Naive thymus-derived CD4-positive, alpha-beta T cell (primary cell): ENCODE results near the gene OASL. TPM values are rescaled to one million over a fixed set of nuclear protein-coding genes. Genes with fewer than 3 reads are reported as not detected.
A peak's percentile ranks its signal among the peaks of the same experiment; 100 is the strongest.

ENCODE experiments used
- ATAC-seq: fragments of 150-1000 bp; cut with Tn5 transposase; 2 replicates; pipeline ENCODE4 v1.10.0; 2021; ENCODE audit warnings: mild to moderate bottlenecking, moderate library complexity
- CTCF ChIA-PET: fragments of 350-600 bp; sonication (Branson Sonifier 250); formaldehyde crosslinking; loops from one replicate; lab custom pipeline; 2021; ENCODE audit warnings: antibody characterized with exemption; lab: Charles Lee
- POLR2A ChIA-PET: fragments of 350-600 bp; sonication (Branson Sonifier 250); formaldehyde crosslinking; loops from one replicate; lab custom pipeline; 2021; ENCODE audit warnings: antibody characterized with exemption, inconsistent platforms; lab: Charles Lee
- DNase-seq, 9 donors: peaks; one replicate each; pipeline versions ENCODE4 v3.0.0 to v3.0.0-alpha.2; 2020 to 2022; ENCODE audit warnings: mixed read lengths in 1 of 9
- H3K27ac ChIP-seq: one replicate; pipeline ENCODE4 v1.7.0; 2013; ENCODE audit warnings: mild to moderate bottlenecking, low read depth, low read length, moderate library complexity
- H3K27me3 ChIP-seq, 2 donors: one replicate each; pipeline ENCODE4 v1.7.0; 2013; ENCODE audit warnings: low read length in 2 of 2, mild to moderate bottlenecking in 2 of 2, moderate library complexity in 2 of 2; ENCODE audit not compliant: control insufficient read depth in 2 of 2, insufficient read depth in 2 of 2
- H3K36me3 ChIP-seq, 3 experiments: 1 replicate in 2 of 3; 2 replicates in 1 of 3; pipeline ENCODE4 v1.7.0; 2013; ENCODE audit warnings: low read length in 3 of 3, mild to moderate bottlenecking in 3 of 3, moderate library complexity in 1 of 3; ENCODE audit not compliant: insufficient read depth in 3 of 3, control insufficient read depth in 2 of 3
- H3K4me1 ChIP-seq, 2 donors: one replicate each; pipeline ENCODE4 v1.7.0; 2013; ENCODE audit warnings: low read length in 2 of 2, mild to moderate bottlenecking in 2 of 2, moderate library complexity in 1 of 2; ENCODE audit not compliant: control insufficient read depth in 2 of 2, insufficient read depth in 2 of 2
- H3K4me3 ChIP-seq: 2 replicates; pipeline ENCODE4 v1.7.0; 2013; ENCODE audit warnings: mild to moderate bottlenecking, low read length
- H3K9me3 ChIP-seq, 3 experiments: 1 replicate in 2 of 3; 2 replicates in 1 of 3; pipeline ENCODE4 v1.7.0; 2013; ENCODE audit warnings: low read length in 3 of 3; ENCODE audit not compliant: control insufficient read depth in 2 of 3
- H3K27ac Mint-ChIP-seq, 9 donors: one replicate each; pipeline ENCODE4 v1.8.0; 2020 to 2022; ENCODE audit warnings: mixed read lengths in 9 of 9, mild to moderate bottlenecking in 8 of 9, moderate library complexity in 5 of 9, inconsistent platforms in 2 of 9
- H3K27me3 Mint-ChIP-seq, 5 donors: one replicate each; pipeline ENCODE4 v1.8.0; 2021 to 2022; ENCODE audit warnings: mixed read lengths in 5 of 5, mild to moderate bottlenecking in 1 of 5
- H3K36me3 Mint-ChIP-seq, 5 donors: one replicate each; pipeline ENCODE4 v1.8.0; 2020 to 2022; ENCODE audit warnings: mixed read lengths in 5 of 5, mild to moderate bottlenecking in 3 of 5, inconsistent platforms in 1 of 5
- H3K4me1 Mint-ChIP-seq, 7 donors: one replicate each; pipeline ENCODE4 v1.8.0; 2020 to 2022; ENCODE audit warnings: mixed read lengths in 7 of 7, mild to moderate bottlenecking in 3 of 7, inconsistent platforms in 1 of 7
- H3K4me3 Mint-ChIP-seq, 10 donors: one replicate each; pipeline ENCODE4 v1.8.0; 2020 to 2022; ENCODE audit warnings: mild to moderate bottlenecking in 10 of 10, mixed read lengths in 10 of 10, moderate library complexity in 6 of 10, inconsistent platforms in 2 of 10
- H3K9me3 Mint-ChIP-seq, 11 donors: one replicate each; pipeline ENCODE4 v1.8.0; 2020 to 2022; ENCODE audit warnings: mixed read lengths in 11 of 11, mild to moderate bottlenecking in 4 of 11, inconsistent platforms in 1 of 11, moderate library complexity in 1 of 11
- intact Hi-C, 2 donors: fragments of 100-400 bp; cut with micrococcal nuclease; formaldehyde crosslinking; loops; one replicate each; pipeline ENCODE4 v1.15.1; 2023
- polyA plus RNA-seq, 2 donors: library from polyadenylated mRNA; unstranded; fragments of 300-500 nt; fragmentation: Illumina TruSeq; gene quantifications; one replicate each; pipeline ENCODE4 v1.2.3, GENCODE V29; 2021
- total RNA-seq, 6 experiments: library from RNA in 5 of 6; stranded (reverse) in 5 of 6; gene quantifications; 1 replicate in 5 of 6; 2 replicates in 1 of 6; pipeline ENCODE4 v1.2.3 and lab custom pipeline; 2021 to 2026

Gene OASL
- total and polyA plus RNA-seq, 7 experiments from 2014 or later, result 1.2 to 19.4 (median 2.8) TPM

GRCh38 chr12:121001841-121002483 lies 37.1 kb downstream of the OASL start:
- Histone ChIP-seq H3K4me3 (no peak overlapping the region), H3K27me3 (no peaks in the 10 kb centered on the region), H3K9me3 (no peaks in the 10 kb centered on the region), H3K27ac (no peak overlapping the region), H3K36me3 (peaks cover 0 to 50% (median 4%) of the 10 kb centered on the region in 3 experiments), H3K4me1 (no peaks in the 10 kb centered on the region)
- ChIA-PET POLR2A (no interaction called here), CTCF (no interaction called here)
- H3K4me3 Mint-ChIP-seq, result no peak overlapping the region
- no peak for ATAC-seq
- H3K9me3 Mint-ChIP-seq, result no peaks in the 10 kb centered on the region
- no peaks in the 10 kb centered on the region for H3K27me3 Mint-ChIP-seq
- H3K4me1 Mint-ChIP-seq, result peaks cover 0 to 5% (median 0%) of the 10 kb centered on the region in 7 donors
- peaks cover 0 to 29% (median 9%) of the 10 kb centered on the region in 5 donors for H3K36me3 Mint-ChIP-seq
- H3K27ac Mint-ChIP-seq, result no peak overlapping the region
- intact Hi-C loops, result no loop called here
- DNase-seq, result no peak

- Mint-ChIP-seq H3K27ac (no peak overlapping the region), H3K9me3 (no peaks in the 10 kb centered on the region), H3K27me3 (no peaks in the 10 kb centered on the region), H3K4me1 (peaks cover 0 to 5% (median 0%) of the 10 kb centered on the region in 7 donors), H3K36me3 (peaks cover 0 to 20% (median 8%) of the 10 kb centered on the region in 5 donors), H3K4me3 (no peak overlapping the region)
- Histone ChIP-seq H3K27ac (no peak overlapping the region), H3K27me3 (no peaks in the 10 kb centered on the region), H3K9me3 (no peaks in the 10 kb centered on the region), H3K36me3 (peaks cover 0 to 44% (median 4%) of the 10 kb centered on the region in 3 experiments), H3K4me1 (no peaks in the 10 kb centered on the region), H3K4me3 (no peak overlapping the region)
- POLR2A ChIA-PET, result no interaction called here
- no peak for ATAC-seq
- no peak for DNase-seq
- CTCF ChIA-PET, result interaction anchor here (0.9 kb wide), 1 partner anchor 1470 kb away, joined by 3 read pairs; no protein-coding TSS in a partner anchor
- intact Hi-C loops, result no loop called here
These were observed 38.0 kb downstream of the OASL start for GRCh38 chr12:121001060-121001459.

GRCh38 chr12:121000530-121000929 lies 38.5 kb downstream of the OASL start:
- CTCF ChIA-PET, result interaction anchor here (0.9 kb wide), 1 partner anchor 1470 kb away, joined by 3 read pairs; no protein-coding TSS in a partner anchor
- Histone ChIP-seq H3K9me3 (no peaks in the 10 kb centered on the region), H3K36me3 (peaks cover 0 to 40% (median 4%) of the 10 kb centered on the region in 3 experiments), H3K4me1 (no peaks in the 10 kb centered on the region), H3K27me3 (no peaks in the 10 kb centered on the region), H3K27ac (no peak overlapping the region), H3K4me3 (no peak overlapping the region)
- Mint-ChIP-seq H3K4me3 (no peak overlapping the region), H3K9me3 (peaks cover 0 to 3% (median 0%) of the 10 kb centered on the region in 11 donors), H3K36me3 (peaks cover 0 to 19% (median 6%) of the 10 kb centered on the region in 5 donors), H3K27ac (no peak overlapping the region), H3K27me3 (peaks cover 0 to 4% (median 3%) of the 10 kb centered on the region in 5 donors), H3K4me1 (peaks cover 0 to 8% (median 0%) of the 10 kb centered on the region in 7 donors)
- no peak for ATAC-seq
- no peak for DNase-seq
- POLR2A ChIA-PET, result no interaction called here
- intact Hi-C loops, result no loop called here

- CTCF ChIA-PET, result no interaction called here
- no peaks in the 10 kb centered on the region for H3K4me1 ChIP-seq
- ATAC-seq, result no peak
These were observed 39.6 kb downstream of the OASL start for GRCh38 chr12:120999191-121000120.

GRCh38 chr12:120998435-120998834 lies 40.6 kb downstream of the OASL start:
- CTCF ChIA-PET, result interaction anchor here (0.5 to 0.6 kb wide), 2 partner anchors 61 to 116 kb away, joined by 3 to 5 read pairs; no protein-coding TSS in a partner anchor
- peaks cover 0 to 5% (median 4%) of the 10 kb centered on the region in 5 donors for H3K36me3 Mint-ChIP-seq
- peaks cover 0 to 14% (median 0%) of the 10 kb centered on the region in 11 donors for H3K9me3 Mint-ChIP-seq
- H3K4me3 Mint-ChIP-seq, result no peak overlapping the region
- peaks cover 0 to 7% (median 0%) of the 10 kb centered on the region in 7 donors for H3K4me1 Mint-ChIP-seq
- peaks cover 0 to 17% (median 11%) of the 10 kb centered on the region in 5 donors for H3K27me3 Mint-ChIP-seq
- no peaks in the 10 kb centered on the region for H3K27me3 ChIP-seq
- ATAC-seq (no peak), DNase-seq (no peak)
- no peak overlapping the region for H3K27ac Mint-ChIP-seq
- intact Hi-C loops, result no loop called here
- no peaks in the 10 kb centered on the region for H3K4me1 ChIP-seq
- H3K36me3 ChIP-seq, result peaks cover 0 to 21% (median 0%) of the 10 kb centered on the region in 3 experiments
- no peak overlapping the region for H3K27ac ChIP-seq
- no peaks in the 10 kb centered on the region for H3K9me3 ChIP-seq
- H3K4me3 ChIP-seq, result no peak overlapping the region
- POLR2A ChIA-PET, result no interaction called here

More at GRCh38 chr12:120999191-121000120, 39.6 kb downstream of the OASL start:
- H3K27ac ChIP-seq, result no peak overlapping the region
- Mint-ChIP-seq H3K27me3 (peaks cover 0 to 15% (median 10%) of the 10 kb centered on the region in 5 donors), H3K36me3 (peaks cover 0 to 11% (median 4%) of the 10 kb centered on the region in 5 donors), H3K9me3 (peaks cover 0 to 14% (median 0%) of the 10 kb centered on the region in 11 donors), H3K4me3 (no peak overlapping the region), H3K4me1 (peaks cover 0 to 11% (median 0%) of the 10 kb centered on the region in 7 donors), H3K27ac (no peak overlapping the region)
- H3K9me3 ChIP-seq, result no peaks in the 10 kb centered on the region
- POLR2A ChIA-PET, result no interaction called here
- H3K4me3 ChIP-seq, result no peak overlapping the region
- peaks cover 0 to 32% (median 3%) of the 10 kb centered on the region in 3 experiments for H3K36me3 ChIP-seq
- no peak for DNase-seq
- intact Hi-C loops, result no loop called here
- no peaks in the 10 kb centered on the region for H3K27me3 ChIP-seq

DNA sequence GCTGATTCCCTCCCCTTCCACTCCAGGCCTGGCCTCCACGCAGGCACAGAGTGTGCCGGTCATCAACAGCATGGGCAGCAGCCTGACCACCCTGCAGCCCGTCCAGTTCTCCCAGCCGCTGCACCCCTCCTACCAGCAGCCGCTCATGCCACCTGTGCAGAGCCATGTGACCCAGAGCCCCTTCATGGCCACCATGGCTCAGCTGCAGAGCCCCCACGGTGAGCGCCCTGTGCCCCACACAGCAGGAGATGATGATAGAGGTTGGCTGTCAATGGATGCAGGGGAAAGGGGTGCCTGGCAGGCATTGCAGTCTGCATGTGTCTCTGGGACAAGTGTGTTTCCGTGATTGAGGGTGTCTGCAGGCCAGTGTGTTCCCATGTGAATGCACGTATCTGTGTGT lies 41.6 kb downstream of the OASL start:
- POLR2A ChIA-PET, result interaction anchor here (0.7 kb wide), 1 partner anchor 55 kb away, joined by 3 read pairs; no protein-coding TSS in a partner anchor
- no peak for DNase-seq
- CTCF ChIA-PET, result no interaction called here
- Mint-ChIP-seq H3K36me3 (peaks cover 0 to 5% (median 0%) of the 10 kb centered on the region in 5 donors), H3K4me3 (no peak overlapping the region), H3K27ac (peak overlapping the region in 1 of 9 donors; percentile 12), H3K4me1 (peaks cover 0 to 7% (median 0%) of the 10 kb centered on the region in 7 donors), H3K27me3 (peaks cover 0 to 17% (median 16%) of the 10 kb centered on the region in 5 donors), H3K9me3 (peaks cover 0 to 14% (median 0%) of the 10 kb centered on the region in 11 donors)
- no peaks in the 10 kb centered on the region for H3K27me3 ChIP-seq
- no peak for ATAC-seq
- H3K4me3 ChIP-seq, result no peak overlapping the region
- intact Hi-C loops, result no loop called here
- peaks cover 0 to 12% (median 0%) of the 10 kb centered on the region in 3 experiments for H3K36me3 ChIP-seq
- no peak overlapping the region for H3K27ac ChIP-seq
- H3K4me1 ChIP-seq, result no peaks in the 10 kb centered on the region
- H3K9me3 ChIP-seq, result no peaks in the 10 kb centered on the region
